Measurements from ENCODE around the gene CYP2W1. TPM values are rescaled to one million over a fixed set of nuclear protein-coding genes. Genes with fewer than 3 reads are reported as not detected.

The CYP2W1 gene, protein sequence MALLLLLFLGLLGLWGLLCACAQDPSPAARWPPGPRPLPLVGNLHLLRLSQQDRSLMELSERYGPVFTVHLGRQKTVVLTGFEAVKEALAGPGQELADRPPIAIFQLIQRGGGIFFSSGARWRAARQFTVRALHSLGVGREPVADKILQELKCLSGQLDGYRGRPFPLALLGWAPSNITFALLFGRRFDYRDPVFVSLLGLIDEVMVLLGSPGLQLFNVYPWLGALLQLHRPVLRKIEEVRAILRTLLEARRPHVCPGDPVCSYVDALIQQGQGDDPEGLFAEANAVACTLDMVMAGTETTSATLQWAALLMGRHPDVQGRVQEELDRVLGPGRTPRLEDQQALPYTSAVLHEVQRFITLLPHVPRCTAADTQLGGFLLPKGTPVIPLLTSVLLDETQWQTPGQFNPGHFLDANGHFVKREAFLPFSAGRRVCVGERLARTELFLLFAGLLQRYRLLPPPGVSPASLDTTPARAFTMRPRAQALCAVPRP
- not detected in 2 replicates for total RNA-seq (2022)
- Bru-seq, nascent RNA = not detected
- BruChase-seq, experiment 1, labeled RNA remaining after a 6-hour chase = not detected
- BruChase-seq, experiment 2, labeled RNA remaining after a 2-hour chase = not detected
- long read RNA-seq = 0 reads

DNA sequence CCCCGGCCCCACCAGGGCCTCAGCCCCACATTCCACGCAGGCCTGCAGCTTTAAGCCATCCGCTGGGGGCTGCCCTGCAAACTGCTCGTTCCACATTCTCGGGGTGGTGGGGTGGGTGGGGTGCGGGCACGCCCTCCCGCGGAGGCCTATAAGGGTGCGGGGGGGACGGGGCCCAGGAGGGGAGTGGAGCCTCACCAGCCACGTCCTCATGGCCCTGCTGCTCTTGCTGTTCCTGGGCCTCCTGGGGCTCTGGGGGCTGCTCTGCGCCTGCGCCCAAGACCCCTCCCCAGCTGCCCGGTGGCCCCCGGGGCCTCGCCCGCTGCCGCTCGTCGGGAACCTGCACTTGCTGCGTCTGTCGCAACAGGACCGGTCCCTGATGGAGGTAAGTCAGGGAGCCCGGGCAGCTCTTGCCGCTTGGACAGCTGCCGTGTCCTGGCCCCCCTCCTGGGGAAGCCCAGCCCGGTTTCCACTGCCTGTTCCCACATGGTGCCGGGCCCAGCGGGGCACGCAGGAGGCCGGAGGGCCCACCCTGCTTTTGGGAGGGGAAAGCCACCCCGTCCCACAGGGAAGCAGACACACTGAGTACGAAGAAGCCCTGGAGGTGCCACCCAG, at the start of gene CYP2W1:
Gene CYP2W1, plus strand, starts transcription at position 178 of the 612 bp plus-strand sequence. Its CDS starts 31 bp downstream, at position 209.
- BruUV-seq (replicated peaks) = no TSS peak
- intact Hi-C loops (cut with micrococcal nuclease) = no loop called here
- ChIA-PET POLR2A (no interaction called here), CTCF (interaction anchor here (0.6 to 3.3 kb wide), 3 partner anchors 8 to 193 kb away, joined by 3 to 26 read pairs (median 3); no protein-coding TSS in a partner anchor)
- Mint-ChIP-seq H3K4me3 (ENCODE audit: unreplicated experiment) (no peak within 1 kb of the TSS), H3K27ac (ENCODE audit: low read depth, unreplicated experiment) (no peak within 1 kb of the TSS), H3K9me3 (ENCODE audit: unreplicated experiment) (no peaks in the 10 kb centered on the region), H3K27me3 (ENCODE audit: insufficient read depth, unreplicated experiment) (no peaks in the 10 kb centered on the region), H3K36me3 (ENCODE audit: insufficient read depth, unreplicated experiment) (peaks cover 2% of the 10 kb centered on the region), H3K4me1 (ENCODE audit: insufficient read depth, unreplicated experiment) (no peaks in the 10 kb centered on the region)
- no peak for TF ChIP-seq CTCF (IDR thresholded peaks at IDR 0.05; ENCODE audit: unreplicated experiment)
- no peak for DNase-seq (ENCODE audit: unreplicated experiment)

DNA sequence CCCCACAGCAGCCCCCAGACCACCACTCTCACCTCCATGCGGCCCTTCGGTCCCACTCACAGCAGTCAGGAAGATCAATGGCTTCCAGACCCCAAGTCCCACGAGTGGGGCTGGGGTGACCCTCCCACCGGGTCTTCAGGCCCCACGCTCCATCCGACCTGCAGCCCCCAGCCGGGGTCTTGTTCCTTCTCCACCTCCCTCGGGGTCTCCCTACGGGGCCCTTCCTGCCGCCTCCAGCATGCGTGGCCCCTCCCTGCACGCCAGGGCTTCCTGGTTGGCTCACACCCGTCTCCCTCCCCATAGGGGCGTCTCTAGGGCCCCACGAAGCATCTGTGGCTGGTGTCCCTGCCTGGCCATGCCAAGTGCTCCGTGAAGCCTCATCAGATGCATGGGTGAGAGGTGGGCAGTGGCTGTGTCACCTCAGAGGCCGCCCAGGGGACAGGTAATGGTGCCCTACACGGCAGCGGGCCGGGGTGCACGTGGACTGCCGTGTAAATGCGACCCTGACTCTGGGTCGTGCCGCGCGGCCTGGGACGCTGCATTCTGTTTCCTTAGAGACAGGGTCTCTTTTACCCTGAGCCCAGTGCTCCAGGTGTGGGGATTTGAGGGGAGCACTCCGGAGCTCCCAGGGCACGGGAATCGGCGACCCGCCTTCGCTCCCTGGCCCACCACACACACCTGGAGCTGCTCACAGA, 48.4 kb upstream of the CYP2W1 start:
- ChIA-PET CTCF (no interaction called here), POLR2A (no interaction called here)
- TF ChIP-seq CTCF (IDR thresholded peaks at IDR 0.05; ENCODE audit: unreplicated experiment) = no peak
- Mint-ChIP-seq H3K27me3 (ENCODE audit: insufficient read depth, unreplicated experiment) (no peaks in the 10 kb centered on the region), H3K4me3 (ENCODE audit: unreplicated experiment) (no peak overlapping the region), H3K36me3 (ENCODE audit: insufficient read depth, unreplicated experiment) (no peaks in the 10 kb centered on the region), H3K9me3 (ENCODE audit: unreplicated experiment) (no peaks in the 10 kb centered on the region), H3K27ac (ENCODE audit: low read depth, unreplicated experiment) (no peak overlapping the region), H3K4me1 (ENCODE audit: insufficient read depth, unreplicated experiment) (no peaks in the 10 kb centered on the region)
- intact Hi-C loops (cut with micrococcal nuclease) = no loop called here
- no peak for DNase-seq (ENCODE audit: unreplicated experiment)
- no TSS peak for BruUV-seq (replicated peaks)

DNA sequence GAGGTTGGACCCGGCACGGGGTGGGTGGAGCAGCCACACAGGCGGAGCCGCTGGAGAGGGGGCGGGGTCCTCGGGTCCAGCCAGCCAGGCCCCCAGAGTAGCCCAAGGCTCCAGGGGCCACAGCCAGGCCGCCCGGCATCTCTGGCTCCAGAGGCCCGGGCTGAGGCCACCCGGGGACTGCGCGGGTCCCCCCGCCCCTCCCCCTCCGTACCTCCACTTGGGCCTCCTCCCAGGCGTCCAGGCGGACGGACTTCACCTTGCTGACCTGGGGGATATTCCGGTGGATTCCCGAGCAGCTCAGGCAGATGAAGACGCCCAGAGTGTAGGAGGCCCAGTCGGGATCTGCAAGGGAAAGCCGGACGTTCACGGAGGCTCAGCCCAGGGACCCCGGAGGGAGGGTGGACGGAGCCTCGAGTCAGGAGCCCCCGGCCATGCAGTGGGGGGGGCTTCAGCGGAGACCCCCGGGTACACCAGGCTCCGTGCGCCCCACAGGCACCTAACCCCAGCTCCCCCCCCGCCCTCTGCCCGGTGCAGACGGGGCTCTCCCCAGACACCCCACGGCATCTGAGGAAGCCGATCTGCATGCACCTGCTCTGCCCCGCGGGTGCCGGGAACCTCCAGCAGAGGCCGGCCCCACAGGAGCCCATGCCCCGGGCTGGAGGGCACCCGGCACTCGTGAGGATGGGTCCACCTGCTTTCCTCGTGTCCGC, 47.7 kb upstream of the CYP2W1 start:
- no peaks in the 10 kb centered on the region for H3K4me1 Mint-ChIP-seq (ENCODE audit: insufficient read depth, unreplicated experiment)
- no peaks in the 10 kb centered on the region for H3K36me3 Mint-ChIP-seq (ENCODE audit: insufficient read depth, unreplicated experiment)
- POLR2A ChIA-PET = no interaction called here
- intact Hi-C loops (cut with micrococcal nuclease) = no loop called here
- no peaks in the 10 kb centered on the region for H3K9me3 Mint-ChIP-seq (ENCODE audit: unreplicated experiment)
- BruUV-seq (replicated peaks) = no TSS peak
- H3K27me3 Mint-ChIP-seq (ENCODE audit: insufficient read depth, unreplicated experiment) = no peaks in the 10 kb centered on the region
- H3K4me3 Mint-ChIP-seq (ENCODE audit: unreplicated experiment) = no peak overlapping the region
- no peak for DNase-seq (ENCODE audit: unreplicated experiment)
- TF ChIP-seq CTCF (IDR thresholded peaks at IDR 0.05; ENCODE audit: unreplicated experiment) = no peak
- CTCF ChIA-PET = no interaction called here
- H3K27ac Mint-ChIP-seq (ENCODE audit: low read depth, unreplicated experiment) = no peak overlapping the region
